Mucosa of rectum (tissue), 2 donors: Measurements from ENCODE around the gene TLR1.
"Not testable (repeated sequence)": the region's sequence is repeated elsewhere in the genome, so short reads cannot be mapped to it uniquely, and the experiment has no call there.

ENCODE experiments used
- H3K27ac ChIP-seq, 2 donors: one replicate each; pipeline ENCODE4 v1.7.0; 2013; ENCODE audit warnings: inconsistent platforms in 2 of 2, low read depth in 2 of 2, low read length in 2 of 2
- H3K27me3 ChIP-seq, 2 donors: one replicate each; pipeline ENCODE4 v1.7.0; 2013; ENCODE audit warnings: low read length in 2 of 2; ENCODE audit not compliant: control insufficient read depth in 2 of 2, insufficient read depth in 2 of 2
- H3K36me3 ChIP-seq, 2 donors: one replicate each; pipeline ENCODE4 v1.7.0; 2013; ENCODE audit warnings: low read length in 2 of 2; ENCODE audit not compliant: control insufficient read depth in 2 of 2, insufficient read depth in 2 of 2
- H3K4me1 ChIP-seq, 2 donors: one replicate each; pipeline ENCODE4 v1.7.0; 2013; ENCODE audit warnings: low read length in 2 of 2, mild to moderate bottlenecking in 1 of 2; ENCODE audit not compliant: control insufficient read depth in 2 of 2, insufficient read depth in 2 of 2
- H3K4me3 ChIP-seq, 2 donors: one replicate each; pipeline ENCODE4 v1.7.0; 2013; ENCODE audit warnings: low read length in 2 of 2
- H3K9ac ChIP-seq, 2 donors: one replicate each; pipeline ENCODE4 v1.7.0; 2013; ENCODE audit warnings: low read length in 2 of 2, low read depth in 1 of 2, mild to moderate bottlenecking in 1 of 2
- H3K9me3 ChIP-seq, 2 donors: one replicate each; pipeline ENCODE4 v1.7.0; 2013; ENCODE audit warnings: low read length in 2 of 2; ENCODE audit not compliant: control insufficient read depth in 2 of 2
- donor health status: healthy.
- donor health status: Normal muscosa, but diverticular disease.

TLR1 gene

DNA sequence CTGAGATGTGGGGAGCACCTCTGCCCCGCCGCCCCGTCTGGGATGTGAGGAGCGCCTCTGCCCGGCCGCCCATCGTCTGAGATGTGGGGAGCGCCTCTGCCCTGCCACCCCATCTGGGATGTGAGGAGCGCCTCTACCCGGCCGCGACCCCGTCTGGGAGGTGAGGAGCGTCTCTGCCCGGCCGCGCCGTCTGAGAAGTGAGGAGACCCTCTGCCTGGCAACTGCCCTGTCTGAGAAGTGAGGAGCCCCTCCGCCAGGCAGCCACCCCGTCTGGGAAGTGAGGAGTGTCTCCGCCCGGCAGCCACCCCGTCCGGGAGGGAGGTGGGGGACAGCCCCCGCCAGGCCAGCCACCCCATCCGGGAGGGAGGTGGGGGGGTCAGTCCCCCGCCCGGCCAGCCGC is 2.9 kb upstream of the TLR1 start:
- H3K4me1 ChIP-seq: peaks cover 6 to 14% of the 10 kb centered on the region in 2 donors
- H3K27me3 ChIP-seq, H3K4me3 ChIP-seq, H3K9me3 ChIP-seq, H3K27ac ChIP-seq, H3K9ac ChIP-seq, H3K36me3 ChIP-seq: not testable (repeated sequence)

DNA sequence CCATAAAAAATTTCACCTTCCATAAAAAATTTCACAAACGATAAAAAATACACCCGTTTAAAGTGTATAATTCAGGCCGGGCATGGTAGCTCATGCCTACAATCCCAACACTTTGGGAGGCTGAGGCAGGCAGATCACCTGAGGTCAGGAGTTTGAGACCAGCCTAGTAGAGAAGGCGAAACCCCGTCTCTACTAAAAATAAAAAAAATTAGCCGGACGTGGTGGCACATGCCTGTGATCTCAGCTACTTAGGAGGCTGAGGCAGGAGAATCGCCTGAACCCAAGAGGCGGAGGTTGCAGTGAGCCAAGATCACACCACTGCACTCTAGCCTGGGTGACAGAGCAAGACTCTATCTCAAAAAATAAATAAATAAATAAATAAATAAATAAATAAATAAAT is 1.7 kb upstream of the TLR1 start:
- Histone ChIP-seq H3K4me1 (peaks cover 6 to 14% of the 10 kb centered on the region in 2 donors), H3K27ac (peak overlapping the region in 1 of 2 donors; percentile 52)
- H3K36me3 ChIP-seq, H3K9me3 ChIP-seq, H3K27me3 ChIP-seq, H3K9ac ChIP-seq, H3K4me3 ChIP-seq: not testable (repeated sequence)

DNA sequence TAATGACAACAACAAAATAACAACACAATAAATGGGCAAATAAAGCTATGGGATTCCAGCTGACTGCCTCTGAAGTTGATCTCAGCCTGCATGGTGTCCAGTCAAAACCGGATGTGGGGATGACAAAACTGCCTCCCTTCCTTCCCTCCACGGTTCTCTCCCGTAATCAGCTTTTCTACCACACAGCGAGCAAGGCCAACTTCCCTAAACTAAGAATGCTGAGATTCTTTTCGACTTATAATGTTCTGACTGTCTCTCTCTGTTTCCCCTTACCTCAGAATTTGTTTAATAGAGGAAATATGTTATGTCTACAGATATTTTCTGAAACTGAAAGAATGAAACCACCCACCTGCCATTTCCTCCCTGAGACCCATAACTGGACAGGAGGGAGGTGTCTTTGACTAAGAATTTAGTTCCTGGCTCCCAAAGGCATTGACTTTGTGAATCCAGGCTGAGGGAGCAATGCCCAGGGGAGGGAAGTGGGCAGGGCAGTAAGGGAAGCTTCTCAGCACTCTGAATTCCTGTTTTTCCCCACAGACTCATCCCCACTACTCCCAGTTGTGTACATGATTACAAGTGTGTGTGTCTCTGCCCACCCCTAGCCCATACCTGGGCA is 1.0 kb upstream of the TLR1 start:
- Histone ChIP-seq H3K36me3 (no peaks in the 10 kb centered on the region), H3K4me1 (peaks cover 6 to 14% of the 10 kb centered on the region in 2 donors), H3K4me3 (peak overlapping the region in 1 of 2 donors; percentile 77)

DNA sequence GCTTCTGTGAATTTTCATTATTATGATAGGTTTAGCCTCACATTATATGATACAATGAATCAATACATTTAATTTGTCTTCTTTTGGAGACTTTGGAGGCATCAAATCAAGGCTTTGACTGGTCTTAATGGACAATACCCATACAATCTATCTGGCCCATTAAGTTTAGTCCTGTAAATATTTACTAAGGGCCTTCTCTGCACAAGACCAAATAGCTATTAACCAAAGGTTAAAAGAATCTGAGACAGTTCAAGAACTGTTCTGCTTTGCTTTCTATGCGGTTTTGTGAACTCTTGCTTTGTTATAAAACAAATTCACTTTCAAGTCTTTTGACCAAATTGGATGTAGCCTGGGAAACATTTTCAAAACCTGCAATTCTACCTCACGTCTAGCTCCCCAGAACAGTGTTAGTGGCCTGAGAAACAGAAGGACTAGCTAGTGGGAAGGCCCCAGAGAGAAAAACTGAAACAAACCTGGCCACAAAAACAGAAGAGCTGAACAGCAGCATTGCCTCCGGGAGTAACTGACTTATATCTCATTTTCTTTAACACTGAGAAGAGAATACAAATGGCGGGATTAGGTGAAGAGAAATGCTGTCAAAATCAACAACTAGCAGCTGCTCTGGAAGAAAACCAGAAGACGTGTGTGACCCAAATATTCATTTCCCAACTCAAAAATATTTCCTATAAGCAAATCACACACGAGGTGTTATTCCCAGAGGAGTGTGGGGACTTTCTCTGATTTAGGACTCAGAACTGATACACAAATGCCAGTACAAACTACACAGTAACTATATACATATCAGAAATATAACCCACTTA is 548 bp downstream of the TLR1 start:
- peak overlapping the region; percentile 58 to 75 for H3K27ac ChIP-seq
- H3K27me3 ChIP-seq: no peaks in the 10 kb centered on the region
- H3K9ac ChIP-seq: peak overlapping the region; percentile 70 to 77
- peaks cover 0 to 2% of the 10 kb centered on the region in 2 donors for H3K9me3 ChIP-seq
- peaks cover 6 to 14% of the 10 kb centered on the region in 2 donors for H3K4me1 ChIP-seq
- H3K36me3 ChIP-seq: peaks cover 3 to 9% of the 10 kb centered on the region in 2 donors
- peak overlapping the region; percentile 48 to 77 for H3K4me3 ChIP-seq

More for the DNA sequence above, 1.0 kb upstream of the TLR1 start:
- peak overlapping the region; percentile 52 for H3K27ac ChIP-seq
- H3K9ac ChIP-seq: peak overlapping the region in 1 of 2 donors; percentile 41
- peaks cover 0 to 2% of the 10 kb centered on the region in 2 donors for H3K9me3 ChIP-seq
- H3K27me3 ChIP-seq: no peaks in the 10 kb centered on the region

DNA sequence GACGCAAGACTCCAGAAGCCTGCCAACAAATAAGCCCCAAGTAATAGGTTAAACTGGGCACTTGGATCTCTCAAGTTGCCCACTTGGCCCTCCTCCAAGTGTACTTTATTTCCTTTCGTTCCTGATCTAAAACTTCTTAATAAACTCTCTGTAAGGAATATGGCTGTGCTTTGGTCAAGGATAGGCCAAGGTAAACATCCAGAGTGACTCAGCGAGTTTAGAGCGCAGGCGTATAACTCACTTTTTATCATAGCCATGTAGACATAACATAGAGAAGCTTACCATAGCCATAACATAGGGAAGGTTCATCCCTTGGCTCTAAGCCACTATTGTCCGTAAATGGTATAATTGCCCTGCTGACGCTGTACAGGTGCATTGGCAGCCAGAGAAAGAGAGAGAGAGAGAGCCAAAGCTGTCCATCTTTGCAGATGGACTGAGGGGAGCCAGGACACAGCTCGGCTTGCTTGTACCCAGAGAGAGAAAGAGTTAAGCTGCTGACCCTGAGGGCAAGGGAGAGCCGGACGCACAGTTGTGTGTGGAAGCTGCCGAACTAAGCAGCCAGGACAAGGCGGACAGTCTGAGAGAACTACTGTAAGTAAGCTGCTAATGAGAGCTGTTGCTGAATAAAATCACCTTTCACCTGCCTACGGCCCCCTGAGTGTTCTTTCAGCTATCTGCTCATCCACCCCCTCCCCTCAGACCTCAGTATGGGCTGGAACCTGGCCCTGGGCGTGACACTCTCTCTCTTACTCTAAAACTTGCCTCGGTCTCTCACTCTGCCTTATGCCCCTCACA is 1.8 kb downstream of the TLR1 start:
- peaks cover 0 to 2% of the 10 kb centered on the region in 2 donors for H3K9me3 ChIP-seq
- H3K4me1 ChIP-seq: peaks cover 6 to 14% of the 10 kb centered on the region in 2 donors
- H3K9ac ChIP-seq: no peak overlapping the region
- H3K4me3 ChIP-seq: peak overlapping the region; percentile 10 to 77
- no peaks in the 10 kb centered on the region for H3K27me3 ChIP-seq
- H3K27ac ChIP-seq: no peak overlapping the region
- peaks cover 3 to 10% of the 10 kb centered on the region in 2 donors for H3K36me3 ChIP-seq

DNA sequence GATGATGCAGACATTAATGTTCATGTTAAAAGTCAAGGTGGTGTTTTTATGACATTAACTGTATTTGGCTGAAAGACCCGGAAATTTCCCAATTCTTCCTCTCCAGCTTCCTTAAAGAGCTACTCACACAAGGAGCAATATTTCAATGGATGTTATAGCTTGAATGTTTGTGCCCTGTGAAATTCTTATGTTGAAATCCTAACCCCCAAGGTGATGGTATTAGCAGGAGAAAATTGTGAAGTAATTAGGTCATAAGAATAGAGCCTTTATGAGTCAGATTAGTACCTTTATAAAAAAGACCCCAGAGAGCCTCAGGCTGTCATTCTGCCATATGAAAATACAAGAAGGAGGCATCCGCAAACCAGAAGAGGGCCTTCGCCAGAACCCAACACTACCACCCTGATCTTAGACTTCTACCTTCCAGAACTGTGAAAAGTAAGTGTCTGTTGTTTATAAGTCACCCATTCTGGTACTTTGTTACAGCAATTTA is 3.6 kb downstream of the TLR1 start:
- Histone ChIP-seq H3K9ac (no peak overlapping the region), H3K4me1 (peaks cover 6 to 14% of the 10 kb centered on the region in 2 donors), H3K27ac (no peak overlapping the region), H3K9me3 (peaks cover 0 to 2% of the 10 kb centered on the region in 2 donors), H3K36me3 (peaks cover 3 to 10% of the 10 kb centered on the region in 2 donors), H3K4me3 (no peak overlapping the region), H3K27me3 (no peaks in the 10 kb centered on the region)

DNA sequence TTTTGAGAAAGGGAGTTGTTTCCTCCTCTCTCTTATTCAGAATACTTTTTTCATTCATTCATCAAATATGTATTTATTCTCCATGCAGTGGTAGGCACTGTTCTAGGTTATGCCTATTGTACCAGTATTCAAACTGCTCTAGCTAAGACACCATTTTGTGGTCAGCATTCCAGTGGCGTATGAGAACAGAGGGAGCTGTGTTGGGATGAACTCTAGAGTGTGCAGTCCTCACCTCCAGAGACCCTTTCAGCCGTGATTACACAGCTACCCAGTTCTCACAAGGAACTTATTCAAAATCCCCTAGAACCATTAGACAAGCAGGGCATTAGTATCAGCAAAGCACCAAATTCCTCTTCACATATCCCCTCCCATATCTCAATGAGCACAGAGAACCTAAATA is 4.2 kb downstream of the TLR1 start:
- Histone ChIP-seq H3K27me3 (no peaks in the 10 kb centered on the region), H3K4me3 (no peak overlapping the region), H3K27ac (no peak overlapping the region), H3K9ac (no peak overlapping the region), H3K9me3 (peaks cover 0 to 2% of the 10 kb centered on the region in 2 donors), H3K4me1 (peaks cover 6 to 11% of the 10 kb centered on the region in 2 donors), H3K36me3 (peaks cover 3 to 10% of the 10 kb centered on the region in 2 donors)

DNA sequence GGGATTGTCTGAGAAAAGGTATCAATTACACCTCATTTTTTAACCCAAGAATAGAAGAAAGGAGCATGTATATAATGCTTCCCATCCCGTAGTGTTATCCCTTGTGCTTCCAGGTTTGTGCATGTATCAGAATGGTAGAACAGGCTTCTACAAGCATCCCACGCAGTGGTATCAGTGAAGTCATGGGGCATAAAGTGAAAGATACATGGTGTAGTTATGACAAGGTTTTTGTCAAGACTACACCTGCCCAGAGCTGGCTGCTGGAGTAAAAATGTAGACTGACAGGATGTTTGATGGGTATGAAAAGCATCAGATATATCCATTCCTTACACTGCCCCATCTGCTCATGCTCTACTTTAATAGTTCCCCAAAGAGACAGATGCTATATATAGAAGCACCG is 9.5 kb downstream of the TLR1 start:
- Histone ChIP-seq H3K27ac (no peak overlapping the region), H3K4me3 (no peak overlapping the region), H3K4me1 (no peaks in the 10 kb centered on the region), H3K36me3 (peaks cover 3 to 7% of the 10 kb centered on the region in 2 donors), H3K9me3 (no peaks in the 10 kb centered on the region), H3K27me3 (no peaks in the 10 kb centered on the region), H3K9ac (no peak overlapping the region)

DNA sequence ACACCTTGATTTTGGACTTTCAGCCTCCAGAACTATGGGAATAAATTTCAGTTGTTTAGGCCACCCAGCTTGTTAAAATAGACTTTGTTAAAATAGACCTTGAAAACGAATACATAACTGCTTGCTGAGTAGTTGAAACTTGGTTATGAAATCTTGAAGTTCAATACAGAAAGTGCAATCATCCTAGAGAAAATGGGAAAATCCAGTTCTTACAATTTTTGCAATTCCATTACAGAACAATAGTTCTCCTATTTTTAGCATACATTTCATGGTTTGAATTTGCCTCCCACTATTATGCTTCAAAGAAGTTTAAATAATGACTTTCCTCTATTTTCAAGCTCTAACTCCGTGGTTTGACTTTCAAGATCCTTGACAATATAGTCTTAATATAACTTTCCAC is 10.5 kb downstream of the TLR1 start:
- Histone ChIP-seq H3K27me3 (no peaks in the 10 kb centered on the region), H3K4me1 (no peaks in the 10 kb centered on the region), H3K4me3 (no peak overlapping the region), H3K9me3 (no peaks in the 10 kb centered on the region), H3K27ac (no peak overlapping the region), H3K9ac (no peak overlapping the region), H3K36me3 (peaks cover under 1 to 1% of the 10 kb centered on the region in 2 donors)
